HepG2 (cell line): ENCODE data around the gene SAMD4A. TPM values are rescaled to one million over a fixed set of nuclear protein-coding genes. Genes with fewer than 3 reads are reported as not detected.

Source experiments
- ATAC-seq: fragments of 200-7000 bp; cut with Tn5 transposase; 3 replicates; pipeline ENCODE4 v1.9.1; 2020; ENCODE audit warnings: mild to moderate bottlenecking, moderate library complexity
- BruUV-seq: library from RNA; stranded (reverse); fragments of 400-500 nt; replicated peaks from 2 replicates; lab custom pipeline; 2021; lab: Mats Ljungman, UMichigan
- CTCF ChIA-PET: fragments of 300-600 bp; formaldehyde crosslinking; extraction: SDS; loops from one replicate; lab custom pipeline; 2021; ENCODE audit warnings: low total read pairs, inconsistent platforms, low intra/inter-chr PET ratio; lab: Yijun Ruan, JAX
- POLR2A ChIA-PET: fragments of 350-600 bp; sonication (Branson Sonifier 250); formaldehyde crosslinking; loops from one replicate; lab custom pipeline; 2020; ENCODE audit warnings: antibody characterized with exemption, inconsistent platforms; lab: Yijun Ruan, JAX
- DNase-seq: peaks from one replicate; pipeline ENCODE4 v3.0.0-alpha.2; 2015; ENCODE audit warnings: low spot score
- FAIRE-seq: peaks from 3 replicates; lab custom pipeline; 2011; peaks lifted over from hg19 to GRCh38; lab: Jason Lieb, UNC
- H2AFZ ChIP-seq: one replicate; pipeline ENCODE4 v1.6.1; 2011; ENCODE audit warnings: low read length, inconsistent platforms
- H3K27ac ChIP-seq: fragments of 300-600 bp; 3 replicates; pipeline ENCODE4 v1.8.0; 2011; ENCODE audit warnings: mixed run types, mild to moderate bottlenecking, mixed read lengths, low read length, inconsistent platforms; ENCODE audit not compliant: insufficient read depth; ENCODE audit errors: extremely low read length
- H3K27me3 ChIP-seq, 2 experiments: fragments of 200-600 bp in 1 of 2; 2 replicates in 1 of 2; 3 replicates in 1 of 2; pipeline versions ENCODE4 v1.6.0 to v1.8.0; 2011; ENCODE audit warnings: low read length in 2 of 2, mild to moderate bottlenecking in 2 of 2, moderate library complexity in 2 of 2, inconsistent platforms in 1 of 2; ENCODE audit not compliant: insufficient read depth in 2 of 2, control insufficient read depth in 1 of 2
- H3K36me3 ChIP-seq, 2 experiments: fragments of 200-600 bp in 1 of 2; replicated peaks in 1 of 2; 2 replicates in 1 of 2; 3 replicates in 1 of 2; pipeline versions ENCODE4 v1.5.1 to v1.8.0; 2011; ENCODE audit warnings: low read length in 2 of 2, inconsistent platforms in 1 of 2; ENCODE audit not compliant: insufficient read depth in 2 of 2, control insufficient read depth in 1 of 2
- H3K4me1 ChIP-seq: 2 replicates; pipeline ENCODE4 v1.5.1; 2012; ENCODE audit warnings: low read length, inconsistent platforms; ENCODE audit not compliant: insufficient read depth
- H3K4me2 ChIP-seq: 2 replicates; pipeline ENCODE4 v1.6.0; 2011; ENCODE audit warnings: low read depth, low read length, inconsistent platforms
- H3K4me3 ChIP-seq, 3 experiments: fragments of 200-600 bp in 1 of 3; sonication (generic), shearing (Covaris generic) in 1 of 3; replicated peaks in 1 of 3; 2 replicates each; pipeline ENCODE4 v1.5.1; 2011 to 2016; ENCODE audit warnings: low read length in 3 of 3, inconsistent platforms in 2 of 3, low read depth in 2 of 3, mild to moderate bottlenecking in 2 of 3, control low read depth in 1 of 3, mixed read lengths in 1 of 3; ENCODE audit not compliant: insufficient read depth in 1 of 3
- H3K79me2 ChIP-seq: one replicate; pipeline ENCODE4 v1.6.1; 2011; ENCODE audit warnings: low read length, inconsistent platforms; ENCODE audit not compliant: insufficient read depth
- H3K9ac ChIP-seq: 2 replicates; pipeline ENCODE4 v1.6.0; 2011; ENCODE audit warnings: mild to moderate bottlenecking, low read depth, low read length, inconsistent platforms; ENCODE audit not compliant: insufficient read depth
- H3K9me3 ChIP-seq: 2 replicates; pipeline ENCODE4 v1.5.1; 2012; ENCODE audit warnings: mild to moderate bottlenecking, low read length
- H4K20me1 ChIP-seq: 2 replicates; pipeline ENCODE4 v1.6.0; 2011; ENCODE audit warnings: inconsistent platforms, mild to moderate bottlenecking, low read length, moderate library complexity; ENCODE audit not compliant: insufficient read depth
- EP300 ChIP-seq, 3 experiments: sonication (generic) in 1 of 3; formaldehyde crosslinking in 1 of 3; IDR thresholded peaks; 2 replicates each; pipeline versions ENCODE4 v1.5.1 to v1.6.1; 2011 to 2020; ENCODE audit warnings: low read depth in 2 of 3, low read length in 2 of 3, borderline replicate concordance in 1 of 3, improper control_type of control experiment in 1 of 3, mild to moderate bottlenecking in 1 of 3, missing genetic modification reagents in 1 of 3, moderate library complexity in 1 of 3
- RFXANK ChIP-seq: IDR thresholded peaks from 2 replicates; pipeline ENCODE4 v1.6.1; 2016
- TAF15 ChIP-seq: fragments of 200-400 bp; formaldehyde crosslinking; IDR thresholded peaks from one replicate; pipeline ENCODE4 v1.6.1; 2018; ENCODE audit warnings: mild to moderate bottlenecking, low read depth, low read length; ENCODE audit not compliant: poor library complexity, severe bottlenecking
- ZBTB1 ChIP-seq: sonication (generic); formaldehyde crosslinking; IDR thresholded peaks from 2 replicates; pipeline ENCODE4 v1.4.0; 2020; ENCODE audit warnings: missing genetic modification reagents, borderline replicate concordance
- ZNF350 ChIP-seq: sonication (generic); formaldehyde crosslinking; IDR thresholded peaks from 2 replicates; pipeline ENCODE4 v1.4.0; 2020; ENCODE audit warnings: mild to moderate bottlenecking, low read depth, missing genetic modification reagents, borderline replicate concordance
- ZNF605 ChIP-seq: sonication (generic); formaldehyde crosslinking; IDR thresholded peaks from 2 replicates; pipeline ENCODE4 v1.8.0; 2022; ENCODE audit warnings: mild to moderate bottlenecking, missing genetic modification reagents
- WGBS: methylation state at CpG from one replicate; pipeline ENCODE4 v1.1.6; 2017; ENCODE audit warnings: low lambda C conversion rate; 5-methylcytosine and 5-hydroxymethylcytosine counted together
- in situ Hi-C: cut with HindIII; loops from 2 replicates; pipeline ENCODE4 v1.10.0; 2017; ENCODE audit warnings: low pct_unique_long_range_greater_than_20kb; ENCODE audit not compliant: extremely low pct_ligation_motif_present
- intact Hi-C: fragments of 100-400 bp; cut with micrococcal nuclease; formaldehyde crosslinking; loops from one replicate; pipeline ENCODE4 v1.10.0; 2022; ENCODE audit not compliant: unreplicated experiment
- polyA plus RNA-seq, 8 experiments: library from polyadenylated mRNA; depleted of rRNA in 3 of 8; stranded (reverse) in 7 of 8; unstranded in 1 of 8; fragments of >200 nt; fragmentation: Illumina TruSeq in 4 of 8; extraction: Trizol in 4 of 8; gene quantifications; 2 replicates each; pipeline versions ENCODE4 v1.2.1 to v1.2.3, GENCODE V29; 2011 to 2016; ENCODE audit warnings: low read depth in 4 of 8, missing spikeins in 1 of 8, mixed read lengths in 1 of 8; ENCODE audit not compliant: insufficient read depth in 1 of 8
- total RNA-seq, 5 experiments: library from RNA; depleted of rRNA; stranded (reverse); fragments of >200 nt; fragmentation: Illumina TruSeq; extraction: Trizol; gene quantifications; 2 replicates each; pipeline ENCODE4 v1.2.3, GENCODE V29; 2016; ENCODE audit warnings: low read depth in 1 of 5
- TF ChIP-seq, protein P1 (sequence below): sonication (generic); formaldehyde crosslinking; IDR thresholded peaks from 2 replicates; pipeline ENCODE4 v1.8.0; 2022; ENCODE audit warnings: missing genetic modification reagents, mild to moderate bottlenecking, borderline replicate concordance
- TF ChIP-seq, protein P2 (sequence below): sonication (generic); formaldehyde crosslinking; IDR thresholded peaks from 2 replicates; pipeline ENCODE4 v1.5.1; 2020; ENCODE audit warnings: missing genetic modification reagents, mild to moderate bottlenecking, borderline replicate concordance

Gene SAMD4A
- total and polyA plus RNA-seq, 2 of the 13 experiments (the other 11 are each of a cell fraction or from before 2014, with no cell fraction given): 11.8 to 13.0 TPM

GRCh38 chr14:54589076-54589475 lies 22.1 kb downstream of the SAMD4A start:
- DNase-seq: no peak
- peaks cover 79% of the 10 kb centered on the region for H3K79me2 ChIP-seq
- H3K27me3 ChIP-seq: no peaks in the 10 kb centered on the region
- no peak for ATAC-seq
- H3K4me3 ChIP-seq: no peak overlapping the region
- H4K20me1 ChIP-seq: peaks cover 28% of the 10 kb centered on the region
- FAIRE-seq: no peak
- no peaks in the 10 kb centered on the region for H3K9me3 ChIP-seq
- intact Hi-C loops (no loop called here), in situ Hi-C loops (no loop called here)
- no TSS peak for BruUV-seq
- no peak overlapping the region for H3K4me2 ChIP-seq
- no peak for TF ChIP-seq ZNF350 (CRISPR knock-in tag)
- TF ChIP-seq TAF15: no peak
- TF ChIP-seq, protein P1, sequence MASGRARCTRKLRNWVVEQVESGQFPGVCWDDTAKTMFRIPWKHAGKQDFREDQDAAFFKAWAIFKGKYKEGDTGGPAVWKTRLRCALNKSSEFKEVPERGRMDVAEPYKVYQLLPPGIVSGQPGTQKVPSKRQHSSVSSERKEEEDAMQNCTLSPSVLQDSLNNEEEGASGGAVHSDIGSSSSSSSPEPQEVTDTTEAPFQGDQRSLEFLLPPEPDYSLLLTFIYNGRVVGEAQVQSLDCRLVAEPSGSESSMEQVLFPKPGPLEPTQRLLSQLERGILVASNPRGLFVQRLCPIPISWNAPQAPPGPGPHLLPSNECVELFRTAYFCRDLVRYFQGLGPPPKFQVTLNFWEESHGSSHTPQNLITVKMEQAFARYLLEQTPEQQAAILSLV (CRISPR knock-in tag): no peak
- no peak for TF ChIP-seq EP300 (IDR thresholded peaks at IDR 0.05; ENCODE audit: low read depth in 2 of 2, low read length in 2 of 2)
- no peak for TF ChIP-seq EP300 (CRISPR knock-in tag; IDR thresholded peaks at IDR 0.05; ENCODE audit: borderline replicate concordance)
- TF ChIP-seq, protein P2, sequence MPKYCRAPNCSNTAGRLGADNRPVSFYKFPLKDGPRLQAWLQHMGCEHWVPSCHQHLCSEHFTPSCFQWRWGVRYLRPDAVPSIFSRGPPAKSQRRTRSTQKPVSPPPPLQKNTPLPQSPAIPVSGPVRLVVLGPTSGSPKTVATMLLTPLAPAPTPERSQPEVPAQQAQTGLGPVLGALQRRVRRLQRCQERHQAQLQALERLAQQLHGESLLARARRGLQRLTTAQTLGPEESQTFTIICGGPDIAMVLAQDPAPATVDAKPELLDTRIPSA (CRISPR knock-in tag): no peak
- TF ChIP-seq RFXANK: no peak
- no peak for TF ChIP-seq ZBTB1
- TF ChIP-seq ZNF605 (CRISPR knock-in tag): no peak
- ChIA-PET POLR2A (no interaction called here), CTCF (no interaction called here)
- H3K36me3 ChIP-seq: peaks cover 8 to 25% of the 10 kb centered on the region in 2 experiments
- no peak overlapping the region for H3K27ac ChIP-seq
- H3K9ac ChIP-seq: no peak overlapping the region
- H2AFZ ChIP-seq: no peak overlapping the region
- peaks cover 1% of the 10 kb centered on the region; the same call in 1 of the 2 replicates for H3K4me1 ChIP-seq
- 96% methylated on average over 2 of the region's 2 CpGs for WGBS
